CD4-positive, CD25-positive, alpha-beta regulatory T cell (primary cell): ENCODE measurements around the gene PIGQ. TPM values are rescaled to one million over a fixed set of nuclear protein-coding genes. Genes with fewer than 3 reads are reported as not detected.

Source experiments
- ATAC-seq, 2 donors: fragments of 150-1000 bp; cut with Tn5 transposase; one replicate each; pipeline ENCODE4 v1.10.0; 2021; ENCODE audit warnings: low read depth in 2 of 2, moderate number of reproducible peaks in 2 of 2, moderate library complexity in 1 of 2
- DNase-seq, 3 donors: peaks; one replicate each; pipeline versions ENCODE4 v3.0.0 to v3.0.0-alpha.2; 2012 to 2022; ENCODE audit warnings: mixed read lengths in 1 of 3
- H3K27ac ChIP-seq: one replicate; pipeline ENCODE4 v1.7.0; 2013; ENCODE audit warnings: mild to moderate bottlenecking, low read length; ENCODE audit not compliant: insufficient read depth, poor library complexity, severe bottlenecking
- H3K27me3 ChIP-seq: one replicate; pipeline ENCODE4 v1.7.0; 2013; ENCODE audit warnings: low read length; ENCODE audit not compliant: control insufficient read depth, insufficient read depth
- H3K36me3 ChIP-seq: one replicate; pipeline ENCODE4 v1.7.0; 2013; ENCODE audit warnings: mild to moderate bottlenecking, low read length, moderate library complexity; ENCODE audit not compliant: control insufficient read depth, insufficient read depth
- H3K4me1 ChIP-seq: 2 replicates; pipeline ENCODE4 v1.7.0; 2013; ENCODE audit warnings: mild to moderate bottlenecking, low read length; ENCODE audit not compliant: insufficient read depth, control insufficient read depth, poor library complexity, severe bottlenecking
- H3K4me3 ChIP-seq: one replicate; pipeline ENCODE4 v1.7.0; 2013; ENCODE audit warnings: low read depth, mild to moderate bottlenecking, low read length, moderate library complexity
- H3K9me3 ChIP-seq, 2 experiments: 1 replicate in 1 of 2; 2 replicates in 1 of 2; pipeline ENCODE4 v1.7.0; 2013; ENCODE audit warnings: low read length in 2 of 2, mild to moderate bottlenecking in 1 of 2, moderate library complexity in 1 of 2; ENCODE audit not compliant: control insufficient read depth in 2 of 2
- H3K27ac Mint-ChIP-seq, 3 donors: one replicate each; pipeline ENCODE4 v1.8.0; 2020 to 2022; ENCODE audit warnings: mild to moderate bottlenecking in 3 of 3, mixed read lengths in 3 of 3, moderate library complexity in 2 of 3
- H3K27me3 Mint-ChIP-seq: one replicate; pipeline ENCODE4 v1.8.0; 2022; ENCODE audit warnings: mild to moderate bottlenecking, mixed read lengths
- H3K36me3 Mint-ChIP-seq: one replicate; pipeline ENCODE4 v1.8.0; 2020; ENCODE audit warnings: mixed read lengths
- H3K4me1 Mint-ChIP-seq, 4 donors: one replicate each; pipeline ENCODE4 v1.8.0; 2020 to 2022; ENCODE audit warnings: mixed read lengths in 4 of 4, mild to moderate bottlenecking in 1 of 4
- H3K4me3 Mint-ChIP-seq, 4 donors: one replicate each; pipeline ENCODE4 v1.8.0; 2020 to 2022; ENCODE audit warnings: mild to moderate bottlenecking in 4 of 4, mixed read lengths in 4 of 4, moderate library complexity in 3 of 4
- H3K9me3 Mint-ChIP-seq, 7 donors: one replicate each; pipeline ENCODE4 v1.8.0; 2020 to 2022; ENCODE audit warnings: mixed read lengths in 7 of 7, mild to moderate bottlenecking in 3 of 7, moderate library complexity in 2 of 7
- polyA plus RNA-seq, 4 donors: library from polyadenylated mRNA; unstranded; fragments of 300-500 nt; fragmentation: Illumina TruSeq; gene quantifications; one replicate each; pipeline ENCODE4 v1.2.3, GENCODE V29; 2021
- total RNA-seq: library from RNA; stranded (reverse); gene quantifications from one replicate; pipeline ENCODE4 v1.2.3, GENCODE V29; 2022

Gene PIGQ
- total and polyA plus RNA-seq, 5 donors from 2014 or later = 11.6 to 25.7 (median 13.1) TPM

- Histone ChIP-seq H3K9me3 (no peaks in the 10 kb centered on the region), H3K4me3 (no peak overlapping the region), H3K36me3 (peaks cover 5% of the 10 kb centered on the region), H3K27me3 (no peaks in the 10 kb centered on the region), H3K4me1 (no peaks in the 10 kb centered on the region), H3K27ac (no peak overlapping the region)
- H3K27me3 Mint-ChIP-seq = peaks cover 11% of the 10 kb centered on the region
- no peak overlapping the region for H3K27ac Mint-ChIP-seq
- no peak overlapping the region for H3K4me3 Mint-ChIP-seq
- DNase-seq = no peak
- H3K4me1 Mint-ChIP-seq = peaks cover 0 to 3% (median 0%) of the 10 kb centered on the region in 4 donors
- no peaks in the 10 kb centered on the region for H3K9me3 Mint-ChIP-seq
- ATAC-seq = no peak
- no peaks in the 10 kb centered on the region for H3K36me3 Mint-ChIP-seq
Measured at GRCh38 chr16:555528-556473, 14.0 kb upstream of the PIGQ start.

- no peaks in the 10 kb centered on the region for H3K27me3 ChIP-seq
- no peak overlapping the region for H3K4me3 ChIP-seq
- no peaks in the 10 kb centered on the region for H3K4me1 ChIP-seq
- no peak for ATAC-seq
- peaks cover 0 to 3% (median 0%) of the 10 kb centered on the region in 4 donors for H3K4me1 Mint-ChIP-seq
- H3K9me3 Mint-ChIP-seq = peaks cover 0 to under 1% (median 0%) of the 10 kb centered on the region in 7 donors
- H3K36me3 Mint-ChIP-seq = no peaks in the 10 kb centered on the region
- H3K4me3 Mint-ChIP-seq = peak overlapping the region in 1 of 4 donors; percentile 27
- H3K27me3 Mint-ChIP-seq = peaks cover 11% of the 10 kb centered on the region
- DNase-seq = no peak
- no peaks in the 10 kb centered on the region for H3K9me3 ChIP-seq
- H3K27ac Mint-ChIP-seq = no peak overlapping the region
- H3K27ac ChIP-seq = no peak overlapping the region
- no peaks in the 10 kb centered on the region for H3K36me3 ChIP-seq
Measured at GRCh38 chr16:556474-557173, 13.1 kb upstream of the PIGQ start.

- no peak overlapping the region for H3K27ac Mint-ChIP-seq
- H3K4me3 Mint-ChIP-seq = no peak overlapping the region
- no peaks in the 10 kb centered on the region for H3K27me3 ChIP-seq
- DNase-seq (no peak), ATAC-seq (no peak)
- no peaks in the 10 kb centered on the region for H3K4me1 ChIP-seq
- peaks cover 0 to 3% (median 0%) of the 10 kb centered on the region in 4 donors for H3K4me1 Mint-ChIP-seq
- no peaks in the 10 kb centered on the region for H3K36me3 ChIP-seq
- peaks cover 0 to 3% (median 0%) of the 10 kb centered on the region in 7 donors for H3K9me3 Mint-ChIP-seq
- no peaks in the 10 kb centered on the region for H3K9me3 ChIP-seq
- no peak overlapping the region for H3K27ac ChIP-seq
- no peak overlapping the region for H3K4me3 ChIP-seq
- no peaks in the 10 kb centered on the region for H3K36me3 Mint-ChIP-seq
- H3K27me3 Mint-ChIP-seq = peaks cover 11% of the 10 kb centered on the region
Measured at GRCh38 chr16:557463-558297, 12.1 kb upstream of the PIGQ start.

- Mint-ChIP-seq H3K4me1 (peaks cover 0 to 3% (median 0%) of the 10 kb centered on the region in 4 donors), H3K27ac (no peak overlapping the region), H3K27me3 (peaks cover 11% of the 10 kb centered on the region), H3K4me3 (no peak overlapping the region), H3K9me3 (peaks cover 0 to 3% (median 0%) of the 10 kb centered on the region in 7 donors), H3K36me3 (no peaks in the 10 kb centered on the region)
- no peaks in the 10 kb centered on the region for H3K36me3 ChIP-seq
- no peak overlapping the region for H3K4me3 ChIP-seq
- DNase-seq = no peak
- H3K9me3 ChIP-seq = no peaks in the 10 kb centered on the region
- no peaks in the 10 kb centered on the region for H3K4me1 ChIP-seq
- ATAC-seq = no peak
- H3K27me3 ChIP-seq = no peaks in the 10 kb centered on the region
- H3K27ac ChIP-seq = no peak overlapping the region
Measured at GRCh38 chr16:558298-559020, 11.3 kb upstream of the PIGQ start.

GRCh38 chr16:559021-559380, 10.8 kb upstream of the PIGQ start:
- Histone ChIP-seq H3K4me1 (no peaks in the 10 kb centered on the region), H3K9me3 (no peaks in the 10 kb centered on the region), H3K4me3 (no peak overlapping the region), H3K27ac (no peak overlapping the region), H3K36me3 (no peaks in the 10 kb centered on the region), H3K27me3 (no peaks in the 10 kb centered on the region)
- no peaks in the 10 kb centered on the region for H3K36me3 Mint-ChIP-seq
- peaks cover 11% of the 10 kb centered on the region for H3K27me3 Mint-ChIP-seq
- H3K27ac Mint-ChIP-seq = no peak overlapping the region
- peaks cover 0 to 3% (median 0%) of the 10 kb centered on the region in 7 donors for H3K9me3 Mint-ChIP-seq
- no peak overlapping the region for H3K4me3 Mint-ChIP-seq
- peaks cover 0 to 3% (median 0%) of the 10 kb centered on the region in 4 donors for H3K4me1 Mint-ChIP-seq
- ATAC-seq (no peak), DNase-seq (no peak)

GRCh38 chr16:559411-560203, 10.2 kb upstream of the PIGQ start:
- H3K36me3 Mint-ChIP-seq = no peaks in the 10 kb centered on the region

More at GRCh38 chr16:559411-560203, 10.2 kb upstream of the PIGQ start:
- ATAC-seq = no peak
- Histone ChIP-seq H3K27ac (no peak overlapping the region), H3K36me3 (no peaks in the 10 kb centered on the region), H3K27me3 (no peaks in the 10 kb centered on the region), H3K9me3 (no peaks in the 10 kb centered on the region), H3K4me1 (no peaks in the 10 kb centered on the region), H3K4me3 (no peak overlapping the region)
- no peak for DNase-seq
- H3K4me1 Mint-ChIP-seq = peaks cover 0 to 3% (median 0%) of the 10 kb centered on the region in 4 donors
- no peak overlapping the region for H3K4me3 Mint-ChIP-seq
- H3K27ac Mint-ChIP-seq = no peak overlapping the region
- H3K27me3 Mint-ChIP-seq = peaks cover 11% of the 10 kb centered on the region
- peaks cover 0 to 3% (median 0%) of the 10 kb centered on the region in 7 donors for H3K9me3 Mint-ChIP-seq
